Activated CD4-positive, alpha-beta memory T cell treated with anti-CD3 and anti-CD28 coated beads, Interleukin-2, amount 10 ng/mL, durations not matched to agents 7 days and 5 days (primary cell): ENCODE data around the gene CHGA. TPM values are rescaled to one million over a fixed set of nuclear protein-coding genes. Genes with fewer than 3 reads are reported as not detected.

Source experiments
- CTCF ChIA-PET: fragments of 350-600 bp; sonication (Branson Sonifier 250); formaldehyde crosslinking; loops from one replicate; lab custom pipeline; 2021; ENCODE audit warnings: antibody characterized with exemption, inconsistent platforms; lab: Charles Lee
- POLR2A ChIA-PET: fragments of 350-600 bp; sonication (Branson Sonifier 250); formaldehyde crosslinking; loops from one replicate; lab custom pipeline; 2021; ENCODE audit warnings: antibody characterized with exemption; lab: Charles Lee
- DNase-seq: peaks from one replicate; pipeline ENCODE4 v3.0.0-alpha.2; 2020
- H3K27ac Mint-ChIP-seq: one replicate; pipeline ENCODE4 v1.8.0; 2021; ENCODE audit warnings: mild to moderate bottlenecking, mixed read lengths
- H3K27me3 Mint-ChIP-seq: one replicate; pipeline ENCODE4 v1.8.0; 2021; ENCODE audit warnings: mixed read lengths
- H3K36me3 Mint-ChIP-seq: one replicate; pipeline ENCODE4 v1.8.0; 2021; ENCODE audit warnings: low read depth, mixed read lengths
- H3K4me1 Mint-ChIP-seq: one replicate; pipeline ENCODE4 v1.8.0; 2021; ENCODE audit warnings: mixed read lengths
- H3K4me3 Mint-ChIP-seq: one replicate; pipeline ENCODE4 v1.8.0; 2021; ENCODE audit warnings: mild to moderate bottlenecking, mixed read lengths
- H3K9me3 Mint-ChIP-seq: one replicate; pipeline ENCODE4 v1.8.0; 2021; ENCODE audit warnings: mixed read lengths
- total RNA-seq, 2 experiments: library from RNA; stranded (reverse); gene quantifications; one replicate each; pipeline ENCODE4 v1.2.3, GENCODE V29; 2021

CHGA gene
- total RNA-seq, 2 experiments from 2014 or later, result not detected

- H3K4me1 Mint-ChIP-seq, result peaks cover 1% of the 10 kb centered on the region
- H3K9me3 Mint-ChIP-seq, result peaks cover 5% of the 10 kb centered on the region
- no peak for DNase-seq
- H3K27ac Mint-ChIP-seq, result no peak overlapping the region
- CTCF ChIA-PET, result no interaction called here
- peaks cover 9% of the 10 kb centered on the region for H3K27me3 Mint-ChIP-seq
- no peak overlapping the region for H3K4me3 Mint-ChIP-seq
- POLR2A ChIA-PET, result no interaction called here
- no peaks in the 10 kb centered on the region for H3K36me3 Mint-ChIP-seq
Measured at GRCh38 chr14:92892589-92892988, 30.4 kb upstream of the CHGA start.

GRCh38 chr14:92895352-92895878, 27.5 kb upstream of the CHGA start:
- no peaks in the 10 kb centered on the region for H3K36me3 Mint-ChIP-seq
- ChIA-PET CTCF (no interaction called here), POLR2A (no interaction called here)
- DNase-seq, result no peak
- H3K27ac Mint-ChIP-seq, result no peak overlapping the region
- H3K4me3 Mint-ChIP-seq, result no peak overlapping the region
- peaks cover 5% of the 10 kb centered on the region for H3K9me3 Mint-ChIP-seq
- H3K27me3 Mint-ChIP-seq, result peaks cover 9% of the 10 kb centered on the region
- H3K4me1 Mint-ChIP-seq, result peaks cover 15% of the 10 kb centered on the region

- DNase-seq, result peak; percentile 52
- Mint-ChIP-seq H3K36me3 (no peaks in the 10 kb centered on the region), H3K4me3 (peak overlapping the region; percentile 33), H3K4me1 (peaks cover 20% of the 10 kb centered on the region), H3K27ac (no peak overlapping the region), H3K27me3 (peaks cover 14% of the 10 kb centered on the region), H3K9me3 (peaks cover 2% of the 10 kb centered on the region)
- CTCF ChIA-PET, result interaction anchor here (0.5 to 0.9 kb wide), 2 partner anchors 217 to 282 kb away, joined by 3 to 4 read pairs; no protein-coding TSS in a partner anchor
- POLR2A ChIA-PET, result no interaction called here
Measured at GRCh38 chr14:92897922-92898565, 24.9 kb upstream of the CHGA start.

- Mint-ChIP-seq H3K4me3 (no peak overlapping the region), H3K27me3 (peaks cover 12% of the 10 kb centered on the region), H3K9me3 (peaks cover under 1% of the 10 kb centered on the region), H3K36me3 (no peaks in the 10 kb centered on the region), H3K4me1 (peaks cover 24% of the 10 kb centered on the region), H3K27ac (peak overlapping the region; percentile 22)
- POLR2A ChIA-PET, result no interaction called here
- CTCF ChIA-PET, result interaction anchor here (0.9 kb wide), 1 partner anchor 216 kb away, joined by 3 read pairs; no protein-coding TSS in a partner anchor
- DNase-seq, result peak; percentile 18
Measured at GRCh38 chr14:92898566-92899131, 24.3 kb upstream of the CHGA start.

- no peak for DNase-seq
- Mint-ChIP-seq H3K27ac (no peak overlapping the region), H3K4me3 (no peak overlapping the region), H3K9me3 (no peaks in the 10 kb centered on the region), H3K4me1 (peaks cover 24% of the 10 kb centered on the region), H3K27me3 (peaks cover 10% of the 10 kb centered on the region), H3K36me3 (no peaks in the 10 kb centered on the region)
- ChIA-PET POLR2A (no interaction called here), CTCF (no interaction called here)
Measured at GRCh38 chr14:92900660-92901059, 22.3 kb upstream of the CHGA start.

GRCh38 chr14:92902191-92902590, 20.8 kb upstream of the CHGA start:
- no peak for DNase-seq
- H3K27ac Mint-ChIP-seq, result no peak overlapping the region
- no peak overlapping the region for H3K4me3 Mint-ChIP-seq
- POLR2A ChIA-PET, result no interaction called here
- H3K36me3 Mint-ChIP-seq, result no peaks in the 10 kb centered on the region
- CTCF ChIA-PET, result no interaction called here
- H3K9me3 Mint-ChIP-seq, result no peaks in the 10 kb centered on the region
- H3K4me1 Mint-ChIP-seq, result peaks cover 24% of the 10 kb centered on the region
- peaks cover 10% of the 10 kb centered on the region for H3K27me3 Mint-ChIP-seq

- DNase-seq, result no peak
- H3K27ac Mint-ChIP-seq, result no peak overlapping the region
- H3K9me3 Mint-ChIP-seq, result no peaks in the 10 kb centered on the region
- no peak overlapping the region for H3K4me3 Mint-ChIP-seq
- H3K36me3 Mint-ChIP-seq, result no peaks in the 10 kb centered on the region
- ChIA-PET CTCF (no interaction called here), POLR2A (no interaction called here)
- H3K27me3 Mint-ChIP-seq, result peaks cover 10% of the 10 kb centered on the region
- peaks cover 21% of the 10 kb centered on the region for H3K4me1 Mint-ChIP-seq
Measured at GRCh38 chr14:92902726-92903125, 20.2 kb upstream of the CHGA start.

GRCh38 chr14:92903359-92903758, 19.6 kb upstream of the CHGA start:
- POLR2A ChIA-PET, result no interaction called here
- no peak overlapping the region for H3K4me3 Mint-ChIP-seq
- no peaks in the 10 kb centered on the region for H3K9me3 Mint-ChIP-seq
- H3K27me3 Mint-ChIP-seq, result peaks cover 10% of the 10 kb centered on the region
- no peak for DNase-seq
- H3K27ac Mint-ChIP-seq, result no peak overlapping the region
- CTCF ChIA-PET, result no interaction called here
- no peaks in the 10 kb centered on the region for H3K36me3 Mint-ChIP-seq
- H3K4me1 Mint-ChIP-seq, result peaks cover 15% of the 10 kb centered on the region

GRCh38 chr14:92905667-92906066, 17.3 kb upstream of the CHGA start:
- ChIA-PET CTCF (no interaction called here), POLR2A (no interaction called here)
- H3K4me1 Mint-ChIP-seq, result peaks cover 9% of the 10 kb centered on the region
- H3K9me3 Mint-ChIP-seq, result no peaks in the 10 kb centered on the region
- no peak for DNase-seq
- no peak overlapping the region for H3K27ac Mint-ChIP-seq
- H3K27me3 Mint-ChIP-seq, result peaks cover 10% of the 10 kb centered on the region
- H3K36me3 Mint-ChIP-seq, result no peaks in the 10 kb centered on the region
- H3K4me3 Mint-ChIP-seq, result no peak overlapping the region

GRCh38 chr14:92906420-92906819, 16.5 kb upstream of the CHGA start:
- Mint-ChIP-seq H3K27ac (no peak overlapping the region), H3K36me3 (no peaks in the 10 kb centered on the region), H3K4me1 (peaks cover 9% of the 10 kb centered on the region), H3K9me3 (no peaks in the 10 kb centered on the region), H3K4me3 (no peak overlapping the region), H3K27me3 (peaks cover 9% of the 10 kb centered on the region)
- DNase-seq, result no peak
- ChIA-PET CTCF (no interaction called here), POLR2A (no interaction called here)

- peaks cover 9% of the 10 kb centered on the region for H3K4me1 Mint-ChIP-seq
- H3K27ac Mint-ChIP-seq, result no peak overlapping the region
- peaks cover 9% of the 10 kb centered on the region for H3K27me3 Mint-ChIP-seq
- DNase-seq, result no peak
- no peaks in the 10 kb centered on the region for H3K9me3 Mint-ChIP-seq
- H3K4me3 Mint-ChIP-seq, result no peak overlapping the region
- no peaks in the 10 kb centered on the region for H3K36me3 Mint-ChIP-seq
- ChIA-PET POLR2A (no interaction called here), CTCF (no interaction called here)
Measured at GRCh38 chr14:92906823-92907222, 16.1 kb upstream of the CHGA start.

GRCh38 chr14:92907316-92907911, 15.5 kb upstream of the CHGA start:
- ChIA-PET POLR2A (no interaction called here), CTCF (no interaction called here)
- no peak overlapping the region for H3K4me3 Mint-ChIP-seq
- H3K27ac Mint-ChIP-seq, result no peak overlapping the region
- peaks cover 9% of the 10 kb centered on the region for H3K4me1 Mint-ChIP-seq
- peaks cover 7% of the 10 kb centered on the region for H3K27me3 Mint-ChIP-seq
- H3K9me3 Mint-ChIP-seq, result no peaks in the 10 kb centered on the region
- no peaks in the 10 kb centered on the region for H3K36me3 Mint-ChIP-seq
- DNase-seq, result no peak

- no peaks in the 10 kb centered on the region for H3K36me3 Mint-ChIP-seq
- ChIA-PET POLR2A (no interaction called here), CTCF (interaction anchor here (1.6 kb wide), 1 partner anchor 201 kb away, joined by 4 read pairs; no protein-coding TSS in a partner anchor)
- no peaks in the 10 kb centered on the region for H3K4me1 Mint-ChIP-seq
- H3K27ac Mint-ChIP-seq, result no peak overlapping the region
- H3K9me3 Mint-ChIP-seq, result no peaks in the 10 kb centered on the region
- H3K27me3 Mint-ChIP-seq, result no peaks in the 10 kb centered on the region
- no peak overlapping the region for H3K4me3 Mint-ChIP-seq
- peak; percentile 52 for DNase-seq
Measured at GRCh38 chr14:92914087-92914656, 8.8 kb upstream of the CHGA start.
